ENCODE results near the gene UBE2J1. TPM values are rescaled to one million over a fixed set of nuclear protein-coding genes. Genes with fewer than 3 reads are reported as not detected.

Gene UBE2J1
- total RNA-seq, 1 experiment from 2014 or later = 22.4 TPM

DNA sequence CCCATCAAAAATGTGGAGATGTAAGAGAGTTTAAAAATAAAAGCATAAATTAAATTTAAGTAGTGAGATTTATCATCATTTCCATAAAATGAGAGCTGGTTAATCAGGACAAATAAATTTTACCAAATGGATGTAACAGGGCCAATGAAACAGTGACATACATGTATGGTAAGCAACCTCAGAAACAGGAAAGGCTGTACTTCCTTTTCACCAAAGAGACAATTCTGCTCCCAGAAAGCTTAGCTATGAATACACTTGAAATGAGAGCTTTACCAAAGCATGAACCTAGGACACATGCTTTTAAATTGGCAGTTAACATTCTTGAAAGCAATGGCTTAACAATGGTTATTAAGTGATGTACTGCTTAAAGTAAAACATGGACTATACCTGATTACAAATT, 12.1 kb upstream of the UBE2J1 start:
- ChIA-PET POLR2A (ENCODE audit: unreplicated experiment) (no interaction called here), CTCF (no interaction called here)
- no peaks in the 10 kb centered on the region for H3K79me2 ChIP-seq (ENCODE audit: low read length)
- no TSS peak for BruUV-seq (replicated peaks)
- peaks cover 9% of the 10 kb centered on the region for H3K4me1 ChIP-seq (ENCODE audit: insufficient read depth, low read length)
- no peaks in the 10 kb centered on the region for H4K20me1 ChIP-seq (ENCODE audit: low read length)
- no peaks in the 10 kb centered on the region for H3F3A ChIP-seq (ENCODE audit: low read length, unreplicated experiment)
- intact Hi-C loops (cut with micrococcal nuclease) = no loop called here
- TF ChIP-seq EZH2phosphoT487 (IDR thresholded peaks at IDR 0.05; ENCODE audit: borderline replicate concordance, low read length) (no peak), CTCF (conservative IDR thresholded peaks at IDR 0.05; ENCODE audit: low read depth, low read length) (no peak), EZH2 (IDR thresholded peaks at IDR 0.05; ENCODE audit: low read length, unreplicated experiment) (no peak)
- no peaks in the 10 kb centered on the region for H3K9me3 ChIP-seq (ENCODE audit: low read length)
- H2AFZ ChIP-seq (ENCODE audit: low read length) = no peak overlapping the region
- H3K27ac ChIP-seq (ENCODE audit: low read length) = no peak overlapping the region
- H3K4me2 ChIP-seq (ENCODE audit: low read length) = no peak overlapping the region
- no peaks in the 10 kb centered on the region for H3K9me2 ChIP-seq (replicated peaks; ENCODE audit: low read length)
- H3K9ac ChIP-seq (ENCODE audit: low read length) = no peak overlapping the region
- no peak overlapping the region for H3K4me3 ChIP-seq (ENCODE audit: low read length)
- ATAC-seq (no peak), DNase-seq (no peak)
- H3K36me3 ChIP-seq (ENCODE audit: low read depth, low read length) = no peaks in the 10 kb centered on the region
- no peaks in the 10 kb centered on the region for H3K27me3 ChIP-seq (ENCODE audit: low read length)

DNA sequence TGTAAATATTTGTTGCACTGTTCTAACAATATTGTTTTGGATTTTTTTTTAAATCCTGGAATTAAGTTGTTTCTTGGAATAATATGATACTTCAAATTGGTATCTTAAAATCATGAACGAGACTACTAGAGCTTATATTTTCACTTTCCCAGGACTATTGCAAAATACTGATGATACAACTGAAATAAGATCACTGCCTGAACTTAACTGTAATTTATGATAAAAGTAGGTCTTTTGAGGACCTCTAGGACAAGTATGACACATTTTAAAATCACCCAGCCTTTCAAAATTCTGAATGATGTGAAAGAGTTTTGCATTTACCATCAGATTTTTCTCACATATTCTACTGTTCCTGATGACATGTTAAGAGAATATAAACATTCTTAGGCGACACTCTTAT, 8.6 kb upstream of the UBE2J1 start:
- DNase-seq (no peak), ATAC-seq (no peak)
- Histone ChIP-seq H3F3A (ENCODE audit: low read length, unreplicated experiment) (no peaks in the 10 kb centered on the region), H3K27me3 (ENCODE audit: low read length) (no peaks in the 10 kb centered on the region), H3K79me2 (ENCODE audit: low read length) (no peaks in the 10 kb centered on the region), H3K36me3 (ENCODE audit: low read depth, low read length) (no peaks in the 10 kb centered on the region), H3K9ac (ENCODE audit: low read length) (no peak overlapping the region), H3K4me2 (ENCODE audit: low read length) (no peak overlapping the region), H3K27ac (ENCODE audit: low read length) (no peak overlapping the region), H4K20me1 (ENCODE audit: low read length) (no peaks in the 10 kb centered on the region), H3K9me3 (ENCODE audit: low read length) (no peaks in the 10 kb centered on the region), H2AFZ (ENCODE audit: low read length) (no peak overlapping the region), H3K4me3 (ENCODE audit: low read length) (no peak overlapping the region), H3K4me1 (ENCODE audit: insufficient read depth, low read length) (0 out of 2 replicates have a peak, but pooled peaks cover 4% of the 10 kb centered on the region), H3K9me2 (replicated peaks; ENCODE audit: low read length) (no peaks in the 10 kb centered on the region)
- TF ChIP-seq EZH2 (IDR thresholded peaks at IDR 0.05; ENCODE audit: low read length, unreplicated experiment) (no peak), EZH2phosphoT487 (IDR thresholded peaks at IDR 0.05; ENCODE audit: borderline replicate concordance, low read length) (no peak), CTCF (conservative IDR thresholded peaks at IDR 0.05; ENCODE audit: low read depth, low read length) (no peak)
- intact Hi-C loops (cut with micrococcal nuclease) = no loop called here
- POLR2A ChIA-PET (ENCODE audit: unreplicated experiment) = no interaction called here
- no TSS peak for BruUV-seq (replicated peaks)
- CTCF ChIA-PET = no interaction called here

DNA sequence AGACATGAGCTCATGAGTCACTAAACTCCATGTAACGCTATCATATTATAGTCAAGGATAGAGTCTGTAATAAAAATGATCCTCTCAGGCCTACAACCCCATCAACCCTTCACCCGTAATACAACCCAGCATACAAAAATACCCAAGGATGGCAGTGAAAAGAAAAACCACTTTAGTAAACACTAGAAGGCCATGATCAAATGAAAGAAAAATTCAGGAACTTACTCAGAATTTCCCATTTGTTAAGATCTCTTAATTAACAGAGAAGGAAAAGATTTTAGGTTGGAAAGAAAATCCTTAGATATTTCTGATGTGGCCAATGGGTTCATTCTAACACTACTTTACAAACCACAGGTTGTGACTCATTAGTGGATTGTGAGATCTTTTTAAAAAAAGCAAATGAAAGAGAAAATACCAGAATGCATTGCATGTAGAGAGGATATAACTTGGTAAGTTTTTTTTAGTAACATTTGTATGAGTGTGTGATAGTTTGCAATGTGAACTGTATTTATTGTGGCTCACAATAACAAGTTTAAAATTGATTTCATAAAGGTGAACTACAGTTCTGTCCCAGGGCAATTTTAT, 8.0 kb upstream of the UBE2J1 start:
- Histone ChIP-seq H2AFZ (ENCODE audit: low read length) (no peak overlapping the region), H3K9me3 (ENCODE audit: low read length) (no peaks in the 10 kb centered on the region), H3K4me2 (ENCODE audit: low read length) (no peak overlapping the region), H3K27ac (ENCODE audit: low read length) (no peak overlapping the region), H3K4me3 (ENCODE audit: low read length) (no peak overlapping the region), H3K79me2 (ENCODE audit: low read length) (no peaks in the 10 kb centered on the region), H3K36me3 (ENCODE audit: low read depth, low read length) (no peaks in the 10 kb centered on the region), H3K9me2 (replicated peaks; ENCODE audit: low read length) (no peaks in the 10 kb centered on the region), H3F3A (ENCODE audit: low read length, unreplicated experiment) (no peaks in the 10 kb centered on the region), H3K27me3 (ENCODE audit: low read length) (no peaks in the 10 kb centered on the region), H4K20me1 (ENCODE audit: low read length) (no peaks in the 10 kb centered on the region), H3K4me1 (ENCODE audit: insufficient read depth, low read length) (0 out of 2 replicates have a peak, but pooled peaks cover 4% of the 10 kb centered on the region), H3K9ac (ENCODE audit: low read length) (no peak overlapping the region)
- DNase-seq (peak; percentile 10), ATAC-seq (no peak)
- POLR2A ChIA-PET (ENCODE audit: unreplicated experiment) = no interaction called here
- no TSS peak for BruUV-seq (replicated peaks)
- no peak for TF ChIP-seq EZH2 (IDR thresholded peaks at IDR 0.05; ENCODE audit: low read length, unreplicated experiment)
- TF ChIP-seq CTCF (conservative IDR thresholded peaks at IDR 0.05; ENCODE audit: low read depth, low read length) = no peak
- no peak for TF ChIP-seq EZH2phosphoT487 (IDR thresholded peaks at IDR 0.05; ENCODE audit: borderline replicate concordance, low read length)
- CTCF ChIA-PET = no interaction called here
- intact Hi-C loops (cut with micrococcal nuclease) = no loop called here
